ENCODE results near the gene PTPRG. TPM values are rescaled to one million over a fixed set of nuclear protein-coding genes. Genes with fewer than 3 reads are reported as not detected.
A peak's percentile ranks its signal among the peaks of the same experiment; 100 is the strongest.

Gene PTPRG
- total RNA-seq, 2 experiments from 2014 or later, result 0.10 TPM; not detected in 1

DNA sequence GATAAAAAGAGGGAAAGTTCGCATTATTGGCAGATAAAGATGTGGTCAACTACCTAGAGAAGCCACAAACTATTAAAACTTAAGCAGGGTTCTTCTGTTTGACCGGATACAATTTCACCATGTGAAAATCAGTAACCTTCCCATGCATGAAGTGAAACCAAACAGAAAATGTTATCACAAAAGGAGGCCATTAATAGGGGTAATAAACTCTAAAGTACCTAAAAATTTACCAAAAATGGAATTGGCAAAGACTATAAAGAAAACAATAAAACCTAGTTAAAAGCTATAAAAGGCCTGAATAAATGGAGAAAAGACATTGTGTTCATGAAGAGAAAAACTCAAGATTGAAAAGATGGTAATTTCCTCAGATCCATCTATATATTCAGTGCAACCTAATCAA lies 728.6 kb downstream of the PTPRG start:
- no peak overlapping the region for H3K27ac Mint-ChIP-seq
- H3K4me1 Mint-ChIP-seq (ENCODE audit: low read depth), result no peaks in the 10 kb centered on the region
- H3K4me3 Mint-ChIP-seq, result no peak overlapping the region
- no peaks in the 10 kb centered on the region for H3K36me3 Mint-ChIP-seq
- ChIA-PET CTCF (no interaction called here), POLR2A (no interaction called here)
- no peak for DNase-seq
- no peaks in the 10 kb centered on the region for H3K27me3 Mint-ChIP-seq
- intact Hi-C loops (cut with micrococcal nuclease), result no loop called here
- no peaks in the 10 kb centered on the region for H3K9me3 Mint-ChIP-seq

- ChIA-PET CTCF (no interaction called here), POLR2A (no interaction called here)
- H3K4me1 Mint-ChIP-seq (ENCODE audit: low read depth), result no peaks in the 10 kb centered on the region
- peaks cover 1% of the 10 kb centered on the region for H3K27me3 Mint-ChIP-seq
- H3K36me3 Mint-ChIP-seq, result no peaks in the 10 kb centered on the region
- H3K4me3 Mint-ChIP-seq, result no peak overlapping the region
- DNase-seq, result no peak
- H3K27ac Mint-ChIP-seq, result no peak overlapping the region
- H3K9me3 Mint-ChIP-seq, result no peaks in the 10 kb centered on the region
- intact Hi-C loops (cut with micrococcal nuclease), result no loop called here
These were observed 731.8 kb downstream of the PTPRG start for GRCh38 chr3:62293051-62293780.

- DNase-seq, result no peak
- Mint-ChIP-seq H3K4me3 (no peak overlapping the region), H3K27ac (no peak overlapping the region), H3K36me3 (no peaks in the 10 kb centered on the region), H3K9me3 (no peaks in the 10 kb centered on the region), H3K27me3 (peaks cover 4% of the 10 kb centered on the region), H3K4me1 (ENCODE audit: low read depth) (no peaks in the 10 kb centered on the region)
- ChIA-PET CTCF (no interaction called here), POLR2A (no interaction called here)
- intact Hi-C loops (cut with micrococcal nuclease), result no loop called here
These were observed 734.2 kb downstream of the PTPRG start for GRCh38 chr3:62295571-62295970.

DNA sequence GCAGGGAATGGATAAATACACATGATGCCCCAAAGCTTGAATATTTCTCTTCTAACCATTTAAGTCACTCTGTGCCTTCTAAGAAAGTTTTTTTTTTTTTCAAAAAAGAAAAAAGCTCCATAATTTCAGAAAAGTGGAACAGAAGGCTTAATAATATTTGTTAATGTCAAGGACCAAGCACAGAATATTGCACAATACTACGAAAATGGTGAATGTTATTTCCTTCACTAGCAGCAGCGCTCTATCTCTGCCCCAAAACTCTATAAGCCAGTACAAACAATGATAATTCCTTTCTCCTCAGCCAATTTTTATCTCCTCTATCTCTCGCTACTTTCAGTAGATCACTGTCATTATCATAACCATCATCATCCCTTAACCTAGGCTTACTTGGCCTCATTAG lies 739.2 kb downstream of the PTPRG start:
- peaks cover 4% of the 10 kb centered on the region for H3K27me3 Mint-ChIP-seq
- intact Hi-C loops (cut with micrococcal nuclease), result no loop called here
- peaks cover 18% of the 10 kb centered on the region for H3K9me3 Mint-ChIP-seq
- H3K4me1 Mint-ChIP-seq (ENCODE audit: low read depth), result no peaks in the 10 kb centered on the region
- CTCF ChIA-PET, result no interaction called here
- no peak overlapping the region for H3K4me3 Mint-ChIP-seq
- no peak for DNase-seq
- no peaks in the 10 kb centered on the region for H3K36me3 Mint-ChIP-seq
- POLR2A ChIA-PET, result no interaction called here
- H3K27ac Mint-ChIP-seq, result no peak overlapping the region

DNA sequence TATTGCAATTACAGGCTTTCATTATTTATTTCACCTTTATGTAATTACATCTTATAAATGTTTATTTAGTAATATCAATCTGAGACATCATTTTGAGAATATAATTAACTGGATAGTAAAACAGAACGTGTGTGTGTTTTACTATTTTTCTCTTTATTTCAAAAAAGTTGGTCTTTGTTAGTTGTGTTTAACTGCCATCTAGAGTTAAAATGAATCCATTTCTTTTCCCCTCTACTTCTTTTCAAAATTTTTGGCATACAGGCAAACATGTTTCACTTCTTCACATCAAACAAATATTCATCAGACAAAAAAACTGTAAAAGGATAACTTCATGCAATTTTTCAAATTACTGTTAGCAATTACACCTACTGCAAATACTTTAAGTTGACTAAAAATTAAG lies 750.8 kb downstream of the PTPRG start:
- ChIA-PET POLR2A (no interaction called here), CTCF (no interaction called here)
- no peak overlapping the region for H3K4me3 Mint-ChIP-seq
- no peaks in the 10 kb centered on the region for H3K9me3 Mint-ChIP-seq
- no peak for DNase-seq
- intact Hi-C loops (cut with micrococcal nuclease), result no loop called here
- H3K36me3 Mint-ChIP-seq, result no peaks in the 10 kb centered on the region
- no peak overlapping the region for H3K27ac Mint-ChIP-seq
- H3K27me3 Mint-ChIP-seq, result peaks cover 8% of the 10 kb centered on the region
- no peaks in the 10 kb centered on the region for H3K4me1 Mint-ChIP-seq (ENCODE audit: low read depth)

GRCh38 chr3:62316525-62316924 lies 755.2 kb downstream of the PTPRG start:
- H3K4me1 Mint-ChIP-seq (ENCODE audit: low read depth), result peaks cover 9% of the 10 kb centered on the region
- ChIA-PET CTCF (no interaction called here), POLR2A (no interaction called here)
- DNase-seq, result no peak
- H3K27me3 Mint-ChIP-seq, result peaks cover 24% of the 10 kb centered on the region
- H3K9me3 Mint-ChIP-seq, result peaks cover 11% of the 10 kb centered on the region
- intact Hi-C loops (cut with micrococcal nuclease), result no loop called here
- H3K4me3 Mint-ChIP-seq, result no peak overlapping the region
- peaks cover 16% of the 10 kb centered on the region for H3K36me3 Mint-ChIP-seq
- H3K27ac Mint-ChIP-seq, result no peak overlapping the region

DNA sequence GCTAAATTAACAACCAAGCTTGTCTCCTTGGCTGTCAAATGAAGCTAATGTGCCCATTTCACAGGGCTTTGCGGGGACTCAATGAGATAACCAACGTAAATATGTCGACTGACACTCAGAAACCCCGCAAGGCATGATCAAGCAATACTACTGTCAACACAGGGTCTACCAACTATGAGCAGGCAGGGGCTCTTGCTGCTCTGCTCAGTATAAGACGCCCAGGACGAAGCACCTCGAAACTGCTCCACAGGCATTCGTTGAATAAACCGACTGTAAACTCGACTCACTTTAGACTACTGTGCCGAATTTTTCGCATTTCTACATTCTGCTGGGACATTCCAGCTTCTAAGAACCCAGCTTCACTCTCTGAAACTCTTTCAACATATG lies 757.0 kb downstream of the PTPRG start:
- intact Hi-C loops (cut with micrococcal nuclease), result no loop called here
- Mint-ChIP-seq H3K9me3 (peaks cover 11% of the 10 kb centered on the region), H3K27me3 (peaks cover 24% of the 10 kb centered on the region), H3K4me1 (ENCODE audit: low read depth) (peaks cover 9% of the 10 kb centered on the region), H3K27ac (peak overlapping the region; percentile 98), H3K4me3 (peak overlapping the region; percentile 96), H3K36me3 (peaks cover 16% of the 10 kb centered on the region)
- no peak for DNase-seq
- ChIA-PET CTCF (no interaction called here), POLR2A (no interaction called here)

GRCh38 chr3:62318752-62319569 lies 757.6 kb downstream of the PTPRG start:
- peaks cover 11% of the 10 kb centered on the region for H3K9me3 Mint-ChIP-seq
- H3K27me3 Mint-ChIP-seq, result peaks cover 24% of the 10 kb centered on the region
- peak overlapping the region; percentile 98 for H3K27ac Mint-ChIP-seq
- peaks cover 16% of the 10 kb centered on the region for H3K36me3 Mint-ChIP-seq
- ChIA-PET CTCF (no interaction called here), POLR2A (no interaction called here)
- peak overlapping the region; percentile 96 for H3K4me3 Mint-ChIP-seq
- intact Hi-C loops (cut with micrococcal nuclease), result no loop called here
- DNase-seq, result peak; percentile 82
- peaks cover 9% of the 10 kb centered on the region for H3K4me1 Mint-ChIP-seq (ENCODE audit: low read depth)

- H3K4me1 Mint-ChIP-seq (ENCODE audit: low read depth), result peaks cover 9% of the 10 kb centered on the region
- no peak overlapping the region for H3K27ac Mint-ChIP-seq
- peaks cover 23% of the 10 kb centered on the region for H3K27me3 Mint-ChIP-seq
- peak overlapping the region; percentile 96 for H3K4me3 Mint-ChIP-seq
- H3K36me3 Mint-ChIP-seq, result peaks cover 16% of the 10 kb centered on the region
- CTCF ChIA-PET, result no interaction called here
- DNase-seq, result no peak
- H3K9me3 Mint-ChIP-seq, result peaks cover 11% of the 10 kb centered on the region
- POLR2A ChIA-PET, result no interaction called here
- intact Hi-C loops (cut with micrococcal nuclease), result no loop called here
These were observed 758.3 kb downstream of the PTPRG start for GRCh38 chr3:62319570-62320243.

DNA sequence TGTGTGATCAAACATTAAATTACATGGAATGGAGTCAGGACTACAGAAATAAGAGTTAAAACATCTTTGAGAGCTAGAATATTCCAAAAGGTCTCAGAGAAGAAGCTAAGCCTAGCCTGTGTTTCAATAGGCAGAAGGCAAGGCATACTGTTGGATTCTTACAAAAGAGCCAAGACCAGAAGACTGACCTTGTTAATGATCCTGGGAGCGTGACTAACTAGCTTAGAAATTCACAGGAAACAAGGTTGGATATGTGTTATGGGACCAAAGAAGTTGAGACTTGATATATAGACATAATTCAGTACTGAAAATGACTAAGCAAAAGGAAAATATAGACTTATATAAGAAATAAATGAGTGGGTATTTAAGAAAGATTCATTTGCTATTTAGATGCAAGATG lies 761.9 kb downstream of the PTPRG start:
- intact Hi-C loops (cut with micrococcal nuclease), result no loop called here
- no peak for DNase-seq
- Mint-ChIP-seq H3K36me3 (peaks cover 16% of the 10 kb centered on the region), H3K9me3 (peaks cover 11% of the 10 kb centered on the region), H3K4me1 (ENCODE audit: low read depth) (peaks cover 9% of the 10 kb centered on the region), H3K27ac (no peak overlapping the region), H3K27me3 (peaks cover 11% of the 10 kb centered on the region), H3K4me3 (no peak overlapping the region)
- ChIA-PET POLR2A (no interaction called here), CTCF (interaction anchor here (0.8 to 1.2 kb wide), 2 partner anchors 9 to 122 kb away, joined by 3 read pairs; no protein-coding TSS in a partner anchor)

DNA sequence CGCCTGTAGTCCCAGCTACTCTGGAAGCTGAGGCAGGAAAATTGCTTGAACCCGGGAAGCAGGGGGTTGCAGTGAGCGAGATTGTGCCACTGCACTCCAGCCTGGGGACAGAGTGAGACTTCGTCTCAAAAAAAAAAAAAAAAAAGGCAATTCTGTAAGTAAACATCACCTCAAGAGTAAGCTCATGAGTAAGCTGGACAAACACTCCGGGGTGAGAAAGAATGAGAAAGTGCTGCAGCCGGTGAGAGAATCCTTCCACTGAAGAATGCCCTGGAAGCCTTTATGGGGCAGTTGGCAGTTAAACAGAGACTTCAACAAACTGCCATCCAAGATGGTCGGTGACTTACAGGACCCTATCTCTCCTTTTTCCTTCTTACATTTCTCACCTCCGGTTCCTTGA lies 764.5 kb downstream of the PTPRG start:
- no peaks in the 10 kb centered on the region for H3K4me1 Mint-ChIP-seq (ENCODE audit: low read depth)
- POLR2A ChIA-PET, result no interaction called here
- CTCF ChIA-PET, result no interaction called here

GRCh38 chr3:62329971-62330370 lies 768.6 kb downstream of the PTPRG start:
- Mint-ChIP-seq H3K27ac (no peak overlapping the region), H3K4me3 (no peak overlapping the region), H3K4me1 (ENCODE audit: low read depth) (no peaks in the 10 kb centered on the region), H3K36me3 (no peaks in the 10 kb centered on the region), H3K27me3 (no peaks in the 10 kb centered on the region), H3K9me3 (no peaks in the 10 kb centered on the region)
- CTCF ChIA-PET, result interaction anchor here (1.1 kb wide), 1 partner anchor 8 kb away, joined by 3 read pairs; no protein-coding TSS in a partner anchor
- intact Hi-C loops (cut with micrococcal nuclease), result no loop called here
- POLR2A ChIA-PET, result no interaction called here
- DNase-seq, result no peak

More for the DNA sequence above, 764.5 kb downstream of the PTPRG start:
- Mint-ChIP-seq H3K27ac (no peak overlapping the region), H3K4me3 (no peak overlapping the region), H3K36me3 (peaks cover 1% of the 10 kb centered on the region), H3K27me3 (no peaks in the 10 kb centered on the region), H3K9me3 (no peaks in the 10 kb centered on the region)
- intact Hi-C loops (cut with micrococcal nuclease), result no loop called here
- DNase-seq, result no peak

Data from activated CD4-positive, alpha-beta memory T cell treated with anti-CD3 and anti-CD28 coated beads for 36 hours (primary cell).